ENCODE results near the gene SCIN.
A peak's percentile ranks its signal among the peaks of the same experiment; 100 is the strongest.

The SCIN gene

DNA sequence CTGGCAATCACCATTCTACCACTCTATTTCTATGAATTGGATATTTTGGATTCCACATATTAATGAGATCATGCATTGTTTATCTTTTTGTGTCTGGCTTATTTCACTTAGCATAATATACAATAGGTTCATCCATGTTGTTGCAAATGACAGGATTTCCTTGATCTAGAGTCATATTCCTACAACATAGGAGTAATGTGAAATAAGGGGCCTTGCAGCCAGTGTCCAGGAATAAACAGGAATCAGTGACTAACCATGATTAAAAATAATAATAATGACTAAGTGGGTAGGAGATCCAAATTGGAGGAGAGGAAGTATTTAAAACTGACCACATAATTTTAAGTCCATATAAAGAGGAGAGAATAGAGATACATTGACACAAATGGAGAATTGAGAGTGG is 49.9 kb downstream of the SCIN start:
- TF ChIP-seq, protein P1, sequence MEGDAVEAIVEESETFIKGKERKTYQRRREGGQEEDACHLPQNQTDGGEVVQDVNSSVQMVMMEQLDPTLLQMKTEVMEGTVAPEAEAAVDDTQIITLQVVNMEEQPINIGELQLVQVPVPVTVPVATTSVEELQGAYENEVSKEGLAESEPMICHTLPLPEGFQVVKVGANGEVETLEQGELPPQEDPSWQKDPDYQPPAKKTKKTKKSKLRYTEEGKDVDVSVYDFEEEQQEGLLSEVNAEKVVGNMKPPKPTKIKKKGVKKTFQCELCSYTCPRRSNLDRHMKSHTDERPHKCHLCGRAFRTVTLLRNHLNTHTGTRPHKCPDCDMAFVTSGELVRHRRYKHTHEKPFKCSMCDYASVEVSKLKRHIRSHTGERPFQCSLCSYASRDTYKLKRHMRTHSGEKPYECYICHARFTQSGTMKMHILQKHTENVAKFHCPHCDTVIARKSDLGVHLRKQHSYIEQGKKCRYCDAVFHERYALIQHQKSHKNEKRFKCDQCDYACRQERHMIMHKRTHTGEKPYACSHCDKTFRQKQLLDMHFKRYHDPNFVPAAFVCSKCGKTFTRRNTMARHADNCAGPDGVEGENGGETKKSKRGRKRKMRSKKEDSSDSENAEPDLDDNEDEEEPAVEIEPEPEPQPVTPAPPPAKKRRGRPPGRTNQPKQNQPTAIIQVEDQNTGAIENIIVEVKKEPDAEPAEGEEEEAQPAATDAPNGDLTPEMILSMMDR (IDR thresholded peaks at IDR 0.05; ENCODE audit: borderline replicate concordance, control extremely low read depth, extremely low read depth, insufficient read depth, missing control alignments) = no peak
- DNase-seq (ENCODE audit: low spot score) = no peak
- in situ Hi-C loops (cut with MboI; ENCODE audit: low sequenced_read_pairs, unreplicated experiment) = loop anchor here (10.0 kb wide), 1 partner anchor 86 kb away; no protein-coding TSS in a partner anchor

DNA sequence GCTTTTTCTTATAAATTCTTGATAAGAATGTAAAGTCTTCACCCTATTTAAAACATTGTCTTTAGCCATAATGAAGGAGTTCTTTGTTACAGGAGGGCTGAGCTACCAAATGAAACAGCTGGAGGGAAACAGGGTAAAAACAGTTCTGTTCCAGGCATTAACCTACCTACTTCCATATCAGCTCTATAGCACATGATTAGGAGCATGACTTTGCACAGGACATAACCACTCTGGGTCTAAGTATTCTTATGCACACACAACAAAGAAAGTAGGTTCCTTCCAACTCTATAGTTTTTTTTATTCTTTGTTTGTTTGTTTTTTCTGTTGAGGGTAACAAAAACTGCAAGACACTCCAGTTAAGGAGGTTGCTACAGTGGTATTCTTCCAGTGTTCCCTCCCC is 52.7 kb downstream of the SCIN start:
- DNase-seq (ENCODE audit: low spot score) = no peak
- TF ChIP-seq, protein P1 (IDR thresholded peaks at IDR 0.05; ENCODE audit: borderline replicate concordance, control extremely low read depth, extremely low read depth, insufficient read depth, missing control alignments) = no peak
- in situ Hi-C loops (cut with MboI; ENCODE audit: low sequenced_read_pairs, unreplicated experiment) = loop anchor here (10.0 kb wide), 1 partner anchor 88 kb away; no protein-coding TSS in a partner anchor

DNA sequence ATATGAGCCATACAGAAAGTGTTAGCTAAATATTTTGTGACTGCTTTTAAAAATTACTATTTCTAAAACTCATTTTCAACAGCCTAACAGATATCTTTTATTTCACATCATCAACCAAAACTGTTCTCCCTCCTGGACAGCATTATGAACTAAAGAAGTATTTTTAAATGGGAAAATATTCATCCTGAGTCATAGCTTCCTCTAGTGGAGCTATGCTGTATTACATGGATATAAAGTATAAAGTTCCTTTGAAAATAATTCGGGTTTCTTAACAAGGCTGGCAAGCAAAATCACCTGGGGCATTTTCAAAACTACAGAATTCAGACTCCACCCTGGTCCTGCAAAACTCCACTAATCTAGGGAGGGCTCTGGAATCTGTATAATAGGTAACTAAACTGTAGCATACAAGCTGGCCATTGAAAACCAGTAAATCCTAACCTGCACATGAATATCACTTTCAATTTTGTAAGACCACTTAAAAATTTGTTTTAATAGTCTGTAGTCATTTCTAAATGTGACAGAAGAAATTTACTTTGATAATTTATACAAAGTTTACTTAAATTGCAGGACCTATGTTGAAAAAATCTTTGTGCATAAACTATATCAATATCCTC is 53.5 kb downstream of the SCIN start:
- TF ChIP-seq, protein P1 (IDR thresholded peaks at IDR 0.05; ENCODE audit: borderline replicate concordance, control extremely low read depth, extremely low read depth, insufficient read depth, missing control alignments) = peak; percentile 44
- DNase-seq (ENCODE audit: low spot score) = no peak
- in situ Hi-C loops (cut with MboI; ENCODE audit: low sequenced_read_pairs, unreplicated experiment) = loop anchor here (10.0 kb wide), 1 partner anchor 89 kb away; no protein-coding TSS in a partner anchor

DNA sequence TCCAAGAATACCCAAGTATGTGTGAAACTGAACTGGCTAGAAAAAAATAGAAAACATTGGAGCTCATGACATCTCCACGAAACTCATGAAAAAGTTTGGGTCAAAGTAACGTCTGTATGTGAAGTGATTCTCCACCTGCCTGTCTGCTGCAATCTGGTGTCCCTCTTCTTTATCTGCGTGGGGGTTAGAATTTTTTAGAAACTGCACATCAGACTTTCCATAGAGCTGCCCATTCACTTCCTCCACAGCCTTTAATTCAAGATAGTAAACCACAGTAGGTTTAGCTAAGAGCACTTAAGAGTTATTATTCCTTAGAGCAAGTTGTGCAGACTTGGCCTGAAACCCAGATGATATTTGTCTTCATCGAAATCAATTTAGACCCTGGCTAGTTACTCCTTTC is 55.3 kb downstream of the SCIN start:
- TF ChIP-seq, protein P1 (IDR thresholded peaks at IDR 0.05; ENCODE audit: borderline replicate concordance, control extremely low read depth, extremely low read depth, insufficient read depth, missing control alignments) = no peak
- in situ Hi-C loops (cut with MboI; ENCODE audit: low sequenced_read_pairs, unreplicated experiment) = loop anchor here (10.0 to 25.0 kb wide), 2 partner anchors 91 to 636 kb away; no protein-coding TSS in a partner anchor
- DNase-seq (ENCODE audit: low spot score) = no peak

DNA sequence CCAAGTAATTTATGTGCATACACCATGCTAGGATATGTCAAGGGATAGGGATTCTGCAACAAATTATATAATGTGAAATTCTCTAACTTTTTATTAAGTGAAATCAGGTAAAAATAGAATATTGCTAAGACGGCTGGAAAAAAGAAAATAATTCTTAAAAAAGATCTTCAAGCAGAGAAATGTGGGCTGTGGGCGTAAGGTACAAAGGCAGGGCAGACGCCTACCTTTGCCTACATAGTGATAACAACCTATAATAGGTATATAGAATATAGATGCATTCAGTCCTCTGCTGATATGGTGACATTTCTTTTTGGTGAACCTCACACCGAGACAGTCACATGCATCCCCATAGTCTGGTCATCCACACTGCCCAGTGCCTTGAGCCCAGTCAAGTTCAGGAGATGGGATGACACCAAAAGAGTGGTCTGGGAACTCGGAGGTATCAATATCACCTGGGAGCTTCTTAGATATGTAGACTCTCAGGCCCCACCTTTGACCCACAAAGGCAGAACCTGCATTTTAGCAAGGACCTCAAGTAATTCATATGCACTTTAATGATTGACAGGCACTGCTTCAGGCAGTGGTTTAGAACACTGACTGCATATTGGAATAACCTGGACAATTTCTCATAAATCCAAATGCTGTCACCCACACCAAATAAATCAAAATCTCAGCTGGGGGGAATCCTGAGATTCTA is 59.4 kb downstream of the SCIN start:
- TF ChIP-seq, protein P1 (IDR thresholded peaks at IDR 0.05; ENCODE audit: borderline replicate concordance, control extremely low read depth, extremely low read depth, insufficient read depth, missing control alignments) = no peak
- DNase-seq (ENCODE audit: low spot score) = no peak
- in situ Hi-C loops (cut with MboI; ENCODE audit: low sequenced_read_pairs, unreplicated experiment) = loop anchor here (10.0 to 25.0 kb wide), 2 partner anchors 95 to 632 kb away; no protein-coding TSS in a partner anchor

DNA sequence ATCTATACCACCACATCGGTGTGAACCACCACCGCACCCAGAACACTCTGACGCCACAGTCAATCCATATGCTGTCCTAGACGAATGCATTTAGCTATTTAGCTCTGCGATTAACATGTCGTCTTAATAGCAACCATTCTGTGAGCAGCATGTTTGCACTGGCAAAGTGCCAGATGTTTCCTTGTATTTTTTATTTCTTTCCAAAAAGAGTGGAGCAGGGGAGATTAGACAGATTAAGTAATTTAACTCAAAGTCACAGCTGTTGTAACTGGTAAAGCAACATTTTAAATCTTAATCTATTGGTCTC is 59.9 kb downstream of the SCIN start:
- in situ Hi-C loops (cut with MboI; ENCODE audit: low sequenced_read_pairs, unreplicated experiment) = loop anchor here (25.0 kb wide), 1 partner anchor 632 kb away; no protein-coding TSS in a partner anchor
- DNase-seq (ENCODE audit: low spot score) = no peak
- TF ChIP-seq, protein P1 (IDR thresholded peaks at IDR 0.05; ENCODE audit: borderline replicate concordance, control extremely low read depth, extremely low read depth, insufficient read depth, missing control alignments) = no peak
